SK-N-MC (cell line): ENCODE results near the gene SPAM1.

Source experiments
- EZH2 ChIP-seq: fragments of 200-600 bp; sonication (generic); IDR thresholded peaks from one replicate; pipeline ENCODE4 v1.6.1; 2017; ENCODE audit warnings: antibody characterized with exemption
- POLR2AphosphoS5 ChIP-seq: IDR thresholded peaks from 2 replicates; pipeline ENCODE4 v1.6.1; 2012; ENCODE audit warnings: mild to moderate bottlenecking, low read depth, low read length, borderline replicate concordance

DNA sequence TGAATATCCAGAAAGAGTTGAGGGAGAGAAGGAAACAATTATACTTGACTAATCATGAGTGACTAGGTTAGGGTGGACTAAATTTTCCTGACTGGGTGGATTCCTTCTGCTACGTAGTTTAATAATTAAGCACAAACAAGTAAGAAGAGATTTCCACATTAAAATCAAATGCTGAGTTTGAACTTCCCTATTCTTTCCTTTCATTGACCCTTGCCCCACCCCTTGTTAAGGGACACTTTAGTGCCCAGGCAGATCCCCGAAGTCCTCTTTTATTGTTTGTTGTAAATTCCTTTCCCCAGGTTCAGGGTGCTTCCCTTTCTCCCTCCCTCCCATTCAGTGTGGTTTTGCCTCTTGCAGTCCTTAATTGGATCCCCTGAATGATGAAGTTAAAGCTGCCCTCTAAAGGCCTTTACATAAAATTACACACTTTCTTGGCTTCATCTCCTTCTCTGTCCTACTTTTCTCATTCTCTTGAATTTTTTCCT, 8.8 kb upstream of the SPAM1 start:
- TF ChIP-seq POLR2AphosphoS5: no peak
- TF ChIP-seq EZH2: no peak
